ENCODE data around the gene ENDOD1. TPM values are rescaled to one million over a fixed set of nuclear protein-coding genes. Genes with fewer than 3 reads are reported as not detected.
A peak's percentile ranks its signal among the peaks of the same experiment; 100 is the strongest.
"Not testable (repeated sequence)": the region's sequence is repeated elsewhere in the genome, so short reads cannot be mapped to it uniquely, and the experiment has no call there.

Gene ENDOD1
- total RNA-seq, 2 experiments from 2014 or later: 23.8 TPM

- POLR2A ChIA-PET: no interaction called here
- Mint-ChIP-seq H3K27ac (no peak overlapping the region), H3K4me1 (peaks cover 17% of the 10 kb centered on the region), H3K27me3 (no peaks in the 10 kb centered on the region), H3K9me3 (no peaks in the 10 kb centered on the region), H3K36me3 (peaks cover 15% of the 10 kb centered on the region), H3K4me3 (no peak overlapping the region)
- no peak for DNase-seq
- ATAC-seq (ENCODE audit: low read depth): no peak
Measured at GRCh38 chr11:95119361-95120060, 29.9 kb downstream of the ENDOD1 start.

GRCh38 chr11:95121698-95122097, 32.1 kb downstream of the ENDOD1 start:
- H3K36me3 Mint-ChIP-seq: peaks cover 25% of the 10 kb centered on the region
- POLR2A ChIA-PET: no interaction called here
- H3K27me3 Mint-ChIP-seq: no peaks in the 10 kb centered on the region
- H3K9me3 Mint-ChIP-seq: no peaks in the 10 kb centered on the region
- DNase-seq: no peak
- H3K27ac Mint-ChIP-seq: no peak overlapping the region
- no peak for ATAC-seq (ENCODE audit: low read depth)
- no peak overlapping the region for H3K4me3 Mint-ChIP-seq
- peaks cover 17% of the 10 kb centered on the region for H3K4me1 Mint-ChIP-seq

- no peaks in the 10 kb centered on the region for H3K27me3 Mint-ChIP-seq
- no peak for ATAC-seq (ENCODE audit: low read depth)
- H3K36me3 Mint-ChIP-seq: peaks cover 21% of the 10 kb centered on the region
- H3K9me3 Mint-ChIP-seq: no peaks in the 10 kb centered on the region
- POLR2A ChIA-PET: no interaction called here
- H3K4me3 Mint-ChIP-seq: no peak overlapping the region
- peaks cover 17% of the 10 kb centered on the region for H3K4me1 Mint-ChIP-seq
- H3K27ac Mint-ChIP-seq: no peak overlapping the region
- DNase-seq: no peak
Measured at GRCh38 chr11:95123556-95123955, 33.9 kb downstream of the ENDOD1 start.

- Mint-ChIP-seq H3K36me3 (peaks cover 38% of the 10 kb centered on the region), H3K4me3 (peak overlapping the region; percentile 11), H3K9me3 (no peaks in the 10 kb centered on the region), H3K4me1 (peaks cover 12% of the 10 kb centered on the region), H3K27ac (peak overlapping the region; percentile 47), H3K27me3 (no peaks in the 10 kb centered on the region)
- DNase-seq: no peak
- peak; percentile 52 for ATAC-seq (ENCODE audit: low read depth)
- POLR2A ChIA-PET: no interaction called here
Measured at GRCh38 chr11:95128602-95129001, 39.0 kb downstream of the ENDOD1 start.

DNA sequence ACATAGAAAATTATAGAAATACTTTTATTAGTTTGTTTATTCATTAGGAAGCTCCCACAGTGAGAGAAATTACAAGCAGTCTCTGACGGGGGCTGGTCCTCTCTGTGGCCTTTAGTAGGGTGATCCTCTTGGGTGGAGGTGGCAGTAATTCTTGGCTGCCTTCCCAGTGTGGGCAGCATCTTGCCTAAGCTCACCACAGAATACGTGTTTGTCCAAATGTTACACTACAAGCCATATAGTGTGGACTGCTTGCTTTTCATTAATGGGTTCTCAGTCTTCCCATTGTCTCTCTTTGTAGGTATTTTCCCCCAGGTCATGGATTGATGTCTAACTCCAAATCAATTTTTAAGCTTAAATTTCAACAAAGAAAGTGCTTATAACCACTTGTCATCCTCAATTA, 43.3 kb downstream of the ENDOD1 start:
- Mint-ChIP-seq H3K27ac (no peak overlapping the region), H3K36me3 (peaks cover 31% of the 10 kb centered on the region), H3K4me1 (peaks cover 23% of the 10 kb centered on the region), H3K27me3 (no peaks in the 10 kb centered on the region), H3K4me3 (no peak overlapping the region), H3K9me3 (peaks cover 3% of the 10 kb centered on the region)
- POLR2A ChIA-PET: no interaction called here
- DNase-seq: no peak
- ATAC-seq (ENCODE audit: low read depth): no peak

GRCh38 chr11:95134491-95134890, 44.8 kb downstream of the ENDOD1 start:
- Mint-ChIP-seq H3K27ac (no peak overlapping the region), H3K4me1 (peaks cover 19% of the 10 kb centered on the region), H3K4me3 (no peak overlapping the region), H3K27me3 (no peaks in the 10 kb centered on the region), H3K9me3 (peaks cover 3% of the 10 kb centered on the region), H3K36me3 (peaks cover 24% of the 10 kb centered on the region)
- no peak for ATAC-seq (ENCODE audit: low read depth)
- no peak for DNase-seq
- POLR2A ChIA-PET: no interaction called here

DNA sequence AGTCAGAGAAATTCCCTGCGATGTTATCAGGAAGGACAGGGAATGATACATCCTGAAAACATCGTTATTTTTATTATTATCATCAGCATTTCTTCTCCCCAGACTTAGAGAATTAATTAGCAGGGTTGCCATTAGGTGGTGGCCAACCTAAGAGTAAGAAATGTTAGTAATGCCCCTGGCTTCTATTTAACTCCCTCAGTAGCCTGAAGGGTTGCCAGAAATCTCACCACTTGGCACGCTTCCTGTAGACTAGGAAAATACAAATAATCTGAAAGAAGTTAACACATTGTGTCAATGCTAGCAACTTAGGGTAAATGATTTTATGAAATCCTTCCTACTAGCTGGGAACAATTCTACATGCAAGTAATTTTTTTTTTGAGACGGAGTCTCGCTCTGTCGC, 45.5 kb downstream of the ENDOD1 start:
- Mint-ChIP-seq H3K36me3 (peaks cover 19% of the 10 kb centered on the region), H3K9me3 (peaks cover 3% of the 10 kb centered on the region), H3K27me3 (no peaks in the 10 kb centered on the region), H3K4me1 (peaks cover 19% of the 10 kb centered on the region), H3K4me3 (no peak overlapping the region), H3K27ac (no peak overlapping the region)
- DNase-seq: no peak
- no peak for ATAC-seq (ENCODE audit: low read depth)
- POLR2A ChIA-PET: no interaction called here

- H3K27me3 Mint-ChIP-seq: peaks cover 6% of the 10 kb centered on the region
- peaks cover 16% of the 10 kb centered on the region for H3K36me3 Mint-ChIP-seq
- POLR2A ChIA-PET: interaction anchor here (1.4 to 2.9 kb wide), 2 partner anchors 46 to 67 kb away, joined by 5 to 24 read pairs; partner anchors contain the start of gene ENDOD1
- DNase-seq: no peak
- no peak for ATAC-seq (ENCODE audit: low read depth)
- peaks cover 19% of the 10 kb centered on the region for H3K4me1 Mint-ChIP-seq
- no peak overlapping the region for H3K27ac Mint-ChIP-seq
- H3K4me3 Mint-ChIP-seq: no peak overlapping the region
- H3K9me3 Mint-ChIP-seq: peaks cover 3% of the 10 kb centered on the region
Measured at GRCh38 chr11:95135880-95136279, 46.2 kb downstream of the ENDOD1 start.

DNA sequence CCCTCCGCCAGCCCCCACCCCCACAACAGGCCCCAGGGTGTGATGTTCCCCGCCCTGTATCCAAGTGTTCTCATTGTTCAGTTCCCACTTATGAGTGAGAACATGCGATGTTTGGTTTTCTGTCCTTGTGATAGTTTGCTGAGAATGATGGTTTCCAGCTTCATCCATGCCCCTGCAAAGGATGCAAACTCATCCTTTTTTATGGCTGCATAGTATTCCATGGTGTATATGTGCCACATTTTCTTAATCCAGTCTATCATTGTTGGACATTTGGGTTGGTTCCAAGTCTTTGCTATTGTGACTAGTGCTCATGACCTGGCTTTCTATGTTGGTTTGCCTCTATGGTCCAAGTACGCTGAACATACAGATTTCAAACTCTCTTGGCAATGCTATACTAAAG, 47.1 kb downstream of the ENDOD1 start:
- H3K27me3 Mint-ChIP-seq; ATAC-seq (ENCODE audit: low read depth); H3K9me3 Mint-ChIP-seq; H3K4me3 Mint-ChIP-seq; DNase-seq; H3K27ac Mint-ChIP-seq: not testable (repeated sequence)
- Mint-ChIP-seq H3K36me3 (peaks cover 14% of the 10 kb centered on the region), H3K4me1 (peaks cover 19% of the 10 kb centered on the region)
- POLR2A ChIA-PET: interaction anchor here (0.7 to 2.9 kb wide), 4 partner anchors 14 to 68 kb away, joined by 3 to 24 read pairs (median 4); partner anchors contain the start of gene ENDOD1

DNA sequence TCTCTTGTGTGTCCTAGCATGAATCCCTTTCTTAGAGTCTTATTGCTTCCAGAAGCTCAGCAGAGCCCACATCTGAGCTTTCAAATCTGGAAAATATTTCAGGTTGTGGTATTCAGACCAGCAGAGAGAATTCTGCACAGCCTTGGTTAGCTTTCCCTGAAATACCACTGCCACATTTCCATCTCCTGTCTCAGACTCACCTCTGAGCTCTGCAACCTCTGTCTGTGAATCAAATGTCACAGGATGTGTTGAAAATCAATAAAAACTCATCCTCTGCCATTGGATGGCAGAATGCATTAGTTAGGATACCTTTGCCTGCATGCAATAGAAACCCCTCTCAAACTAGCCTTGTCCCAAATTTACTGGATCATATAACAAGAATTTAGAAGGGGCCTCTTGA, 47.7 kb downstream of the ENDOD1 start:
- H3K27me3 Mint-ChIP-seq: peaks cover 6% of the 10 kb centered on the region
- peaks cover 19% of the 10 kb centered on the region for H3K4me1 Mint-ChIP-seq
- H3K9me3 Mint-ChIP-seq: peaks cover 3% of the 10 kb centered on the region
- H3K4me3 Mint-ChIP-seq: no peak overlapping the region
- H3K27ac Mint-ChIP-seq: peak overlapping the region; percentile 13
- DNase-seq (no peak), ATAC-seq (ENCODE audit: low read depth) (peak; percentile 49)
- peaks cover 11% of the 10 kb centered on the region for H3K36me3 Mint-ChIP-seq
- POLR2A ChIA-PET: interaction anchor here (1.4 to 2.9 kb wide), 3 partner anchors 14 to 69 kb away, joined by 4 to 24 read pairs (median 5); partner anchors contain the start of gene ENDOD1

- Mint-ChIP-seq H3K27me3 (peaks cover 9% of the 10 kb centered on the region), H3K9me3 (peaks cover 3% of the 10 kb centered on the region), H3K36me3 (peaks cover 7% of the 10 kb centered on the region), H3K4me3 (no peak overlapping the region), H3K4me1 (peaks cover 18% of the 10 kb centered on the region), H3K27ac (no peak overlapping the region)
- no peak for DNase-seq
- peak; percentile 73 for ATAC-seq (ENCODE audit: low read depth)
- POLR2A ChIA-PET: interaction anchor here (2.9 kb wide), 1 partner anchor 49 kb away, joined by 24 read pairs; the partner anchor contains the start of gene ENDOD1
Measured at GRCh38 chr11:95138448-95138847, 48.8 kb downstream of the ENDOD1 start.

DNA sequence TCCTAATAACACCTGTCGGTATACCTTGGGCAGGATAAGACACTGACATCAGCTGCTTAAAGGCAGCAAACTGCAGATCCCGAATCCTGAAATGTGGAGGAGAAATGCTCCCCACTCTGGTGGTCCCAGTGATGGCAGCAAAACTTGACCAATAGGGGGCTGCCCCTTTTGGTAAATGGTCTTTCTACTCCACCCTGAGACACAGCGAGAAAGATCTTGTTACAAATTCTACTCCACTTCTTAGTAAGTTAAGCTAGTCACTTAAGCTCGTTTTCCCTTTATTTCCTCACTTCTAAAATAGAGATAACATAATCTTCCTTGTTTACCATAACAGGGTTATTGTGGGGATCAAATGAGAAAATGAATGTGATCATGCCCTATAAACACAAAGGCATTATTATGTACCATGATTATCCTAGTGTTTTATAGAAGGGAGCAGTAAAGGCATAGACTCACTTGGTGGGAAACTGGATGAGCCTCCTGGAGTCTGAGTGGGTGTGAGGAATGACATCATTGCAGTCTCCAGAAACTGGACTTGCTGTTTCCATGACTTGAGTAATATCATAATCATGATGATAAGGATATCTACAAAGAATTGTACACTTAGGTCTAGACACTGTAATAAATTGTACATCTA, 50.9 kb downstream of the ENDOD1 start:
- DNase-seq (no peak), ATAC-seq (ENCODE audit: low read depth) (no peak)
- Mint-ChIP-seq H3K27ac (no peak overlapping the region), H3K36me3 (peaks cover 2% of the 10 kb centered on the region), H3K27me3 (peaks cover 19% of the 10 kb centered on the region), H3K4me3 (no peak overlapping the region), H3K9me3 (peaks cover 3% of the 10 kb centered on the region), H3K4me1 (peaks cover 16% of the 10 kb centered on the region)
- POLR2A ChIA-PET: interaction anchor here (1.5 to 1.8 kb wide), 2 partner anchors 10 to 73 kb away, joined by 5 read pairs; no protein-coding TSS in a partner anchor

- DNase-seq: no peak
- no peak for ATAC-seq (ENCODE audit: low read depth)
- Mint-ChIP-seq H3K36me3 (no peaks in the 10 kb centered on the region), H3K27ac (no peak overlapping the region), H3K9me3 (no peaks in the 10 kb centered on the region), H3K4me3 (no peak overlapping the region), H3K4me1 (peaks cover 13% of the 10 kb centered on the region), H3K27me3 (peaks cover 30% of the 10 kb centered on the region)
- POLR2A ChIA-PET: interaction anchor here (1.3 kb wide), 1 partner anchor 76 kb away, joined by 4 read pairs; the partner anchor contains the start of gene SRSF8
Measured at GRCh38 chr11:95142431-95142830, 52.8 kb downstream of the ENDOD1 start.
